ENCODE data around the gene ANKH. TPM values are rescaled to one million over a fixed set of nuclear protein-coding genes. Genes with fewer than 3 reads are reported as not detected.

Gene ANKH
- total and polyA plus RNA-seq, 4 donors, result 10.8 to 46.7 (median 17.2) TPM

DNA sequence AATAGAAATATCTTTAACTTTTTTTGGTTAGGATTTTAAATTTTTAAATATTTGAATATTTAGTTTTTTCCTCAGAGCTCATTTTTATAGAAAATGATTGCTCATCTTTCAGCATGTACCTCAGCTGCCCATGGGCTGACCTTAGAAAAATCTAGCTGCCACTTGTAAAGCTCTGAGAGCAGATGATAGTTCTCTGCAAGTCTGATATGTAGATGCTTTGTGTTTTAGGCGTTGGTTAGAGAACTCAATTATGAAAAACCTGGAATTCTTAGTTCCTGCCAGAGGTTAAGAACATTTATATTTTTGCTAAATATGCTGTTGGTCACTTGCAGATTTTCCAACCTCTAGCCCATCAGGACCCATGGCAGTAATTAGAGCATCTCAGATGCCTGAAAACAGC lies 192.0 kb downstream of the ANKH start:
- DNase-seq (no peak), ATAC-seq (ENCODE audit: insufficient read depth, low FRiP score) (no peak)
- H3K27me3 ChIP-seq (ENCODE audit: control insufficient read depth in 3 of 3, insufficient read depth in 3 of 3, low read length in 2 of 3), result no peaks in the 10 kb centered on the region
- no peak overlapping the region for H3K9ac ChIP-seq (ENCODE audit: insufficient read depth in 1 of 2, low read length in 2 of 2)
- H3K27ac ChIP-seq (ENCODE audit: low read depth in 1 of 2, low read length in 1 of 2), result peak overlapping the region in 1 of 2 donors; percentile 25
- peaks cover 5 to 23% (median 16%) of the 10 kb centered on the region in 5 donors for H3K4me1 ChIP-seq (ENCODE audit: control insufficient read depth in 5 of 5, insufficient read depth in 5 of 5, low read length in 5 of 5)
- no peak for TF ChIP-seq CTCF (IDR thresholded peaks at IDR 0.05; ENCODE audit: control extremely low read depth, extremely low read depth)
- H3K4me3 ChIP-seq, result no peak overlapping the region
- no peaks in the 10 kb centered on the region for H3K9me3 ChIP-seq (ENCODE audit: control insufficient read depth in 4 of 4, insufficient read depth in 3 of 4, low read length in 3 of 4)
- peaks cover 12 to 23% (median 15%) of the 10 kb centered on the region in 4 donors for H3K36me3 ChIP-seq (ENCODE audit: control insufficient read depth in 4 of 4, insufficient read depth in 4 of 4, low read length in 4 of 4)
- 94 to 100% methylated on average over 1 of the region's 1 CpG for WGBS, 2 donors

DNA sequence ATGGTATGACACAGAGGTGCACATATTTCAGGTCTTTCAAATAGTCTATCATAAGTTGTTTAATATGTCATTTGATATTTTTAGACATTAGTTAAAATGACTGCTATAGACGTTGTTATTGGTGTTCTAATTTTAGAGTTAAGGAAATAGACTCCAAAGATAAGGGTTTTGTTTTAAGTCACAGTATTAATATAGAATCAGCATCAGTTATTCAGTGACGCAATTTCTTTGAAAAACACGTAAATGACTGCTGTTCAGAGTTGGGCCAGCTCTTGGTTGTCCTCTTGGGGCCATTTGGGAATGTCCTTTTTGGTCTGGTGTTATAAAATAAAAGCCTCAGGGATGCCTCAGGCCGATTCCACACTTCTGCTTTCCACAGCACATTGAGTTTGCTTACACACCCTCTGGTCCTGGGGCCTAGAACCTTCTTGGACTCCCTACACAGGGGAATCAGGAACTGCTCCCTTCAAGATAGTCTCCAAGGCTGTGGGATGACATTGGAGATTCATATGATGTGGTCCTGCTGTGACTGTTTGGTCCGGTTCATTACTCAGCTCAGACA lies 192.7 kb downstream of the ANKH start:
- Histone ChIP-seq H3K4me3 (no peak overlapping the region), H3K9ac (ENCODE audit: insufficient read depth in 1 of 2, low read length in 2 of 2) (no peak overlapping the region), H3K36me3 (ENCODE audit: control insufficient read depth in 4 of 4, insufficient read depth in 4 of 4, low read length in 4 of 4) (peaks cover 15 to 19% (median 16%) of the 10 kb centered on the region in 4 donors), H3K27me3 (ENCODE audit: control insufficient read depth in 3 of 3, insufficient read depth in 3 of 3, low read length in 2 of 3) (no peaks in the 10 kb centered on the region), H3K9me3 (ENCODE audit: control insufficient read depth in 4 of 4, insufficient read depth in 3 of 4, low read length in 3 of 4) (no peaks in the 10 kb centered on the region), H3K4me1 (ENCODE audit: control insufficient read depth in 5 of 5, insufficient read depth in 5 of 5, low read length in 5 of 5) (peaks cover 7 to 19% (median 16%) of the 10 kb centered on the region in 5 donors), H3K27ac (ENCODE audit: low read depth in 1 of 2, low read length in 1 of 2) (peak overlapping the region in 1 of 2 donors; percentile 81)
- TF ChIP-seq CTCF (IDR thresholded peaks at IDR 0.05; ENCODE audit: control extremely low read depth, extremely low read depth), result no peak
- WGBS, 2 donors, result 75 to 84% methylated on average over 5 of the region's 5 CpGs
- DNase-seq, result no peak
- no peak for ATAC-seq (ENCODE audit: insufficient read depth, low FRiP score)

DNA sequence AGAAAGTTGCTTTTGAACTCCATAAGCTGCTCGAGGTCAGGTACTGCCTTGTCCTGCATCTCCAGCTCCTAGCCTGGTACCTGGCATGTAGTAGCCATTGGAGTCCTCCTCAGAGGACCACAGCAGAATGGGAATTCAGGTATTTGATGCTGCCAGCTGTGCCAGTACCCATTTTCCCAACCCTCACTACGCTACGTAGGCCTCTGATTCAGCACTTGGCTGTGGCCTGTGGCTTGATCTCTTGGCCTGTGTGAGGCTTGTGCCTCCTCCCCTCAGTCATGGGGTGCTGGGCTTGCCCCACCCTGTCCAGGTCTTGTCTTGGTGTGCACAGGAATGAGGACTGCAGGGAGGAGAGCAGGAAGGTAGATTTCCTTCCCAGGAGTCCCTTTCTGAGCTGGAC lies 195.3 kb downstream of the ANKH start:
- no peaks in the 10 kb centered on the region for H3K9me3 ChIP-seq (ENCODE audit: control insufficient read depth in 4 of 4, insufficient read depth in 3 of 4, low read length in 3 of 4)
- DNase-seq (no peak), ATAC-seq (ENCODE audit: insufficient read depth, low FRiP score) (no peak)
- H3K36me3 ChIP-seq (ENCODE audit: control insufficient read depth in 4 of 4, insufficient read depth in 4 of 4, low read length in 4 of 4), result peaks cover 4 to 6% (median 6%) of the 10 kb centered on the region in 4 donors
- no peak overlapping the region for H3K4me3 ChIP-seq
- peaks cover 14 to 32% (median 19%) of the 10 kb centered on the region in 5 donors for H3K4me1 ChIP-seq (ENCODE audit: control insufficient read depth in 5 of 5, insufficient read depth in 5 of 5, low read length in 5 of 5)
- H3K9ac ChIP-seq (ENCODE audit: insufficient read depth in 1 of 2, low read length in 2 of 2), result no peak overlapping the region
- no peak for TF ChIP-seq CTCF (IDR thresholded peaks at IDR 0.05; ENCODE audit: control extremely low read depth, extremely low read depth)
- WGBS, 2 donors, result 30 to 52% methylated on average over 3 of the region's 3 CpGs
- H3K27me3 ChIP-seq (ENCODE audit: control insufficient read depth in 3 of 3, insufficient read depth in 3 of 3, low read length in 2 of 3), result no peaks in the 10 kb centered on the region
- peak overlapping the region; percentile 11 to 72 for H3K27ac ChIP-seq (ENCODE audit: low read depth in 1 of 2, low read length in 1 of 2)

DNA sequence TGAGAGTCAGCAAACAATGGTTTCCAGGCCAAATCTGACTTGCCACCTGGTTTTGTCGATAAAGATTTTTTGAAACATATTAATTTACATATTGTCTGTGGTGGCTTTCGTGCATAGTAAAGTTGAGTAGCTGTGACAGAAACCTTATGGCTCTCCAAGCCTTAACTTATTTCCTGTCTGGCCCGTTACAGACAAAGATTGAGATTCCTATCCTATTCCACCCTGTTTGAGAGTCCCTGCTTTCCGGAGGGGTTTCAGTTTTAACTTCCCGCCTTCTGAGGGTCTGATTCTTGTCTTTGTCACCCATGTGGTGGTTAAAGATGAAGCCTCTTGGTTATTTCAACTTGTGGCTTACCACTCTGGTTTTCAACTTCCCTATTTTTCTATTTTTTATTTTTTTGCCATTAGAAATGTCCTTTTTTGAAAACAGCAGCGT lies 195.7 kb downstream of the ANKH start:
- peaks cover 14 to 37% (median 19%) of the 10 kb centered on the region in 5 donors for H3K4me1 ChIP-seq (ENCODE audit: control insufficient read depth in 5 of 5, insufficient read depth in 5 of 5, low read length in 5 of 5)
- no peaks in the 10 kb centered on the region for H3K27me3 ChIP-seq (ENCODE audit: control insufficient read depth in 3 of 3, insufficient read depth in 3 of 3, low read length in 2 of 3)
- no peak for TF ChIP-seq CTCF (IDR thresholded peaks at IDR 0.05; ENCODE audit: control extremely low read depth, extremely low read depth)
- no peak overlapping the region for H3K9ac ChIP-seq (ENCODE audit: insufficient read depth in 1 of 2, low read length in 2 of 2)
- H3K9me3 ChIP-seq (ENCODE audit: control insufficient read depth in 4 of 4, insufficient read depth in 3 of 4, low read length in 3 of 4), result no peaks in the 10 kb centered on the region
- no peak for ATAC-seq (ENCODE audit: insufficient read depth, low FRiP score)
- H3K27ac ChIP-seq (ENCODE audit: low read depth in 1 of 2, low read length in 1 of 2), result peak overlapping the region; percentile 38 to 72
- 20 to 51% methylated on average over 6 of the region's 6 CpGs for WGBS, 2 donors
- peak in 2 of 3 donors; percentile 30 to 68 for DNase-seq
- H3K36me3 ChIP-seq (ENCODE audit: control insufficient read depth in 4 of 4, insufficient read depth in 4 of 4, low read length in 4 of 4), result peaks cover 4% of the 10 kb centered on the region in 4 donors
- H3K4me3 ChIP-seq, result no peak overlapping the region
